Upper lobe of left lung (tissue), 4 donors: ENCODE measurements around the gene ULK4.

ENCODE experiments used
- CTCF ChIP-seq, 6 experiments: fragments of 450-650 bp in 4 of 6; fragments of 200-600 bp in 2 of 6; sonication (generic) in 2 of 6; IDR thresholded peaks; one replicate each; pipeline ENCODE4 v1.5.1; 2016 to 2019; ENCODE audit warnings: antibody characterized with exemption in 6 of 6
- POLR2A ChIP-seq, 4 donors: fragments of 450-650 bp; IDR thresholded peaks; one replicate each; pipeline ENCODE4 v1.5.1; 2016 to 2017; ENCODE audit warnings: antibody characterized with exemption in 4 of 4, mild to moderate bottlenecking in 2 of 4

DNA sequence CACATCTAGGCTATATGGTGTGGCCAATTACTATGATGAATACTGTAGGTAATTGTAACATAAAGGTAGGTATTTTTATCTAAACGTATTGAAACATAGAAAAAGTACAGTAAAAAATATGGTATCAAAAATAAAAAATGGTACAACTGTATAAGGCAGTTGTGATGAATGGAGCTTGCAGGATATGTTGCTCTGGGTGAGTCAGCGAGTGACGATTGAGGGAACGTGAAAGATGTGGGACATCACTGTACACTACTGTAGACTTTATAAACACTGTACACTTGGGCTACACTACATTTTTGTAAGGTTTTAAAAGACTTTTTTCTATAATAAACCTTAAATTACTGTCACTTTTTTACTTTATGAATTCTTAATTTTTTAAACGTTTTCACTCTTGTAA is 752.3 kb downstream of the ULK4 start:
- no peak for TF ChIP-seq CTCF (IDR thresholded peaks at IDR 0.05)
- no peak for TF ChIP-seq POLR2A (IDR thresholded peaks at IDR 0.05)
